Liver (tissue), 9 donors: Measurements from ENCODE around the gene KAT2A. TPM values are rescaled to one million over a fixed set of nuclear protein-coding genes. Genes with fewer than 3 reads are reported as not detected.

Source experiments
- DNase-seq: peaks from one replicate; pipeline ENCODE4 v3.0.0-alpha.2; 2017; ENCODE audit warnings: low spot score
- H3K27ac ChIP-seq, 2 donors: one replicate each; pipeline ENCODE4 v1.7.0; 2013; ENCODE audit warnings: inconsistent platforms in 2 of 2, low read length in 2 of 2, control low read depth in 1 of 2, low read depth in 1 of 2, mild to moderate bottlenecking in 1 of 2
- H3K27me3 ChIP-seq, 4 donors: one replicate each; pipeline versions ENCODE4 v1.6.1 to v1.7.0; 2013; ENCODE audit warnings: low read length in 3 of 4, inconsistent platforms in 1 of 4, mild to moderate bottlenecking in 1 of 4, moderate library complexity in 1 of 4; ENCODE audit not compliant: control insufficient read depth in 4 of 4, insufficient read depth in 4 of 4
- H3K36me3 ChIP-seq, 4 donors: one replicate each; pipeline versions ENCODE4 v1.6.1 to v1.7.0; 2013; ENCODE audit warnings: low read length in 3 of 4, mild to moderate bottlenecking in 3 of 4, low read depth in 1 of 4, moderate library complexity in 1 of 4; ENCODE audit not compliant: control insufficient read depth in 4 of 4, insufficient read depth in 3 of 4
- H3K4me1 ChIP-seq, 4 donors: one replicate each; pipeline versions ENCODE4 v1.6.1 to v1.7.0; 2013; ENCODE audit warnings: low read length in 3 of 4, mild to moderate bottlenecking in 3 of 4, moderate library complexity in 1 of 4; ENCODE audit not compliant: control insufficient read depth in 4 of 4, insufficient read depth in 4 of 4
- H3K4me3 ChIP-seq, 3 donors: one replicate each; pipeline versions ENCODE4 v1.6.1 to v1.7.0; 2013; ENCODE audit warnings: low read length in 3 of 3, control low read depth in 1 of 3, low read depth in 1 of 3, mild to moderate bottlenecking in 1 of 3
- H3K9ac ChIP-seq, 2 donors: one replicate each; pipeline ENCODE4 v1.7.0; 2013; ENCODE audit warnings: low read length in 2 of 2, mild to moderate bottlenecking in 2 of 2, moderate library complexity in 2 of 2, control low read depth in 1 of 2, low read depth in 1 of 2
- H3K9me3 ChIP-seq, 4 donors: one replicate each; pipeline versions ENCODE4 v1.6.1 to v1.7.0; 2013; ENCODE audit warnings: low read length in 3 of 4; ENCODE audit not compliant: control insufficient read depth in 4 of 4
- ATF3 ChIP-seq: IDR thresholded peaks from 2 replicates; pipeline ENCODE4 v1.6.1; 2016; ENCODE audit warnings: antibody characterized with exemption
- CTCF ChIP-seq: fragments of 150-350 bp; IDR thresholded peaks from 2 replicates; pipeline ENCODE4 v1.5.1; 2017; ENCODE audit warnings: improper control_type of control experiment, low read depth, low read length; ENCODE audit not compliant: missing input control
- FOXA2 ChIP-seq: IDR thresholded peaks from 2 replicates; pipeline ENCODE4 v1.6.1; 2016; ENCODE audit warnings: antibody characterized with exemption
- GABPA ChIP-seq, 2 donors: IDR thresholded peaks in 1 of 2; conservative IDR thresholded peaks in 1 of 2; 2 replicates each; pipeline ENCODE4 v1.6.1; 2016; ENCODE audit warnings: antibody characterized with exemption in 2 of 2, mild to moderate bottlenecking in 1 of 2, moderate library complexity in 1 of 2
- HNF4G ChIP-seq: IDR thresholded peaks from 2 replicates; pipeline ENCODE4 v1.6.1; 2016; ENCODE audit warnings: antibody characterized with exemption
- JUND ChIP-seq, 2 donors: IDR thresholded peaks; 2 replicates each; pipeline ENCODE4 v1.6.1; 2016; ENCODE audit warnings: antibody characterized with exemption in 2 of 2
- MAX ChIP-seq: IDR thresholded peaks from 2 replicates; pipeline ENCODE4 v1.6.1; 2016; ENCODE audit warnings: antibody characterized with exemption
- NR2F2 ChIP-seq: IDR thresholded peaks from 2 replicates; pipeline ENCODE4 v1.6.1; 2016; ENCODE audit warnings: antibody characterized with exemption
- RAD21 ChIP-seq, 2 donors: IDR thresholded peaks; 2 replicates each; pipeline ENCODE4 v1.6.1; 2016; ENCODE audit warnings: antibody characterized with exemption in 2 of 2, mild to moderate bottlenecking in 2 of 2
- REST ChIP-seq: IDR thresholded peaks from 2 replicates; pipeline ENCODE4 v1.6.1; 2016; ENCODE audit warnings: antibody characterized with exemption, mild to moderate bottlenecking
- YY1 ChIP-seq: IDR thresholded peaks from 2 replicates; pipeline ENCODE4 v1.6.1; 2016; ENCODE audit warnings: antibody characterized with exemption, mild to moderate bottlenecking
- WGBS: extraction: QIAGEN DNeasy Blood & Tissue Kit; methylation state at CpG from one replicate; pipeline ENCODE4 v1.1.7; 2013; 5-methylcytosine and 5-hydroxymethylcytosine counted together
- polyA plus RNA-seq, 2 donors: library from polyadenylated mRNA; stranded (reverse) in 1 of 2; unstranded in 1 of 2; fragments of 200-250 nt in 1 of 2; fragments of >200 nt in 1 of 2; fragmentation: Nextera tagmentation in 1 of 2; extraction: Ambion mirVana in 1 of 2; gene quantifications; one replicate each; pipeline versions ENCODE4 v1.2.1 to v1.2.3, GENCODE V29; 2013 to 2015
- total RNA-seq, 2 donors: library from RNA; depleted of rRNA; stranded (reverse); fragments of >200 nt; gene quantifications; one replicate each; pipeline ENCODE4 v1.2.3, GENCODE V29; 2014
- donor health status: healthy.
- donor health status: healthy.
- donor health status: healthy.
- donor health status: healthy.
- donor health status: healthy.

Gene KAT2A
- total and polyA plus RNA-seq, 4 donors: 5.1 to 14.4 (median 9.6) TPM

- Histone ChIP-seq H3K36me3 (peaks cover 7 to 30% (median 14%) of the 10 kb centered on the region in 4 donors), H3K4me3 (no peak overlapping the region), H3K9me3 (no peaks in the 10 kb centered on the region), H3K9ac (no peak overlapping the region), H3K27ac (no peak overlapping the region), H3K4me1 (peaks cover under 1 to 17% (median 11%) of the 10 kb centered on the region in 4 donors), H3K27me3 (no peaks in the 10 kb centered on the region)
- no peak for TF ChIP-seq REST
- no peak for TF ChIP-seq FOXA2
- TF ChIP-seq CTCF: no peak
- no peak for TF ChIP-seq ATF3
- no peak for TF ChIP-seq YY1
- no peak for TF ChIP-seq HNF4G
- DNase-seq: no peak
- 96% methylated on average over 2 of the region's 2 CpGs for whole genome bisulfite sequencing
Observed at GRCh38 chr17:42106009-42106408, 15.2 kb downstream of the KAT2A start.

- 92% methylated on average over 3 of the region's 3 CpGs for WGBS
- H3K27ac ChIP-seq: no peak overlapping the region
- no peaks in the 10 kb centered on the region for H3K9me3 ChIP-seq
- no peaks in the 10 kb centered on the region for H3K27me3 ChIP-seq
- peaks cover 7 to 30% (median 14%) of the 10 kb centered on the region in 4 donors for H3K36me3 ChIP-seq
- H3K4me1 ChIP-seq: peaks cover 0 to 8% (median 6%) of the 10 kb centered on the region in 4 donors
- H3K9ac ChIP-seq: no peak overlapping the region
- H3K4me3 ChIP-seq: no peak overlapping the region
- no peak for DNase-seq
- TF ChIP-seq FOXA2 (no peak), CTCF (no peak), GABPA (IDR thresholded peaks at IDR 0.05 in 1 of 2, conservative IDR thresholded peaks at IDR 0.05 in 1 of 2) (no peak), ATF3 (no peak), RAD21 (IDR thresholded peaks at IDR 0.05) (no peak), MAX (no peak), JUND (IDR thresholded peaks at IDR 0.05) (no peak), NR2F2 (no peak)
Observed at GRCh38 chr17:42104264-42104663, 16.9 kb downstream of the KAT2A start.
